A673 (cell line): ENCODE results near the gene IGFBP5. TPM values are rescaled to one million over a fixed set of nuclear protein-coding genes. Genes with fewer than 3 reads are reported as not detected.

Experiments used
- BruUV-seq: library from RNA; stranded (reverse); fragments of 400-500 nt; replicated peaks from 2 replicates; lab custom pipeline; 2021; lab: Mats Ljungman, UMichigan
- CTCF ChIA-PET: fragments of 300-600 bp; sonication (Branson Sonifier 250); formaldehyde crosslinking; loops from one replicate; lab custom pipeline; 2022; ENCODE audit warnings: antibody characterized with exemption; lab: Charles Lee
- POLR2A ChIA-PET: fragments of 300-600 bp; sonication (Branson Sonifier 250); formaldehyde crosslinking; loops from one replicate; lab custom pipeline; 2022; ENCODE audit warnings: antibody characterized with exemption; ENCODE audit not compliant: low non-redundant PET; lab: Charles Lee
- DNase-seq: peaks from one replicate; pipeline ENCODE4 v3.0.0-alpha.2; 2015; ENCODE audit warnings: low spot score
- H3K27ac ChIP-seq: fragments of 200-600 bp; sonication (generic); 2 replicates; pipeline ENCODE4 v1.5.1; 2016; ENCODE audit warnings: mixed run types, low read depth, mild to moderate bottlenecking, mixed read lengths, antibody characterized with exemption, low read length; ENCODE audit not compliant: poor library complexity, severe bottlenecking
- H3K27me3 ChIP-seq: fragments of 200-600 bp; sonication (generic); replicated peaks from 2 replicates; pipeline ENCODE4 v1.6.1; 2017; ENCODE audit warnings: mixed run types, low read depth, mild to moderate bottlenecking, mixed read lengths, antibody characterized with exemption, low read length; ENCODE audit not compliant: insufficient read depth, poor library complexity
- H3K36me3 ChIP-seq: fragments of 200-600 bp; sonication (generic); 2 replicates; pipeline ENCODE4 v1.6.1; 2016; ENCODE audit warnings: mixed run types, mild to moderate bottlenecking, mixed read lengths, antibody characterized with exemption, low read length; ENCODE audit not compliant: insufficient read depth, poor library complexity, severe bottlenecking
- H3K4me1 ChIP-seq: fragments of 200-600 bp; sonication (generic); 2 replicates; pipeline ENCODE4 v1.6.1; 2017; ENCODE audit warnings: mixed run types, mild to moderate bottlenecking, mixed read lengths, antibody characterized with exemption, low read length; ENCODE audit not compliant: insufficient read depth, poor library complexity, severe bottlenecking
- H3K4me3 ChIP-seq: fragments of 200-600 bp; sonication (generic); 2 replicates; pipeline ENCODE4 v1.5.1; 2016; ENCODE audit warnings: low read depth, mixed run types, mild to moderate bottlenecking, mixed read lengths, low read length; ENCODE audit not compliant: poor library complexity, severe bottlenecking
- H3K9me3 ChIP-seq: fragments of 200-600 bp; sonication (generic); 2 replicates; pipeline ENCODE4 v1.6.1; 2016; ENCODE audit warnings: mixed run types, low read depth, mild to moderate bottlenecking, mixed read lengths, antibody characterized with exemption, low read length; ENCODE audit not compliant: poor library complexity, severe bottlenecking
- EZH2 ChIP-seq: fragments of 200-600 bp; sonication (generic); IDR thresholded peaks from 2 replicates; pipeline ENCODE4 v1.6.1; 2017; ENCODE audit warnings: borderline replicate concordance, low read depth, mild to moderate bottlenecking, mixed read lengths, antibody characterized with exemption, low read length; ENCODE audit not compliant: poor library complexity, severe bottlenecking
- intact Hi-C: fragments of 100-400 bp; cut with micrococcal nuclease; formaldehyde crosslinking; loops from one replicate; pipeline ENCODE4 v1.10.0; 2022; ENCODE audit not compliant: unreplicated experiment
- total RNA-seq: library from RNA; stranded (reverse); gene quantifications from 2 replicates; pipeline ENCODE4 v1.2.3, GENCODE V29; 2021
- TF ChIP-seq, protein P1 (sequence below): fragments of 300-800, 200-600 bp; sonication (generic); conservative IDR thresholded peaks from 2 replicates; pipeline ENCODE4 v1.5.1; 2017; ENCODE audit warnings: low read depth, mild to moderate bottlenecking, antibody characterized with exemption, low read length, moderate library complexity, mixed read lengths

The IGFBP5 gene
- total RNA-seq, 1 experiment from 2014 or later, result 5.4 TPM

GRCh38 chr2:216650626-216651257 lies 44.6 kb downstream of the IGFBP5 start:
- intact Hi-C loops, result no loop called here
- ChIA-PET CTCF (no interaction called here), POLR2A (interaction anchor here (0.7 kb wide), 1 partner anchor 32 kb away, joined by 3 read pairs; no protein-coding TSS in a partner anchor)
- no peak for DNase-seq
- no TSS peak for BruUV-seq
- Histone ChIP-seq H3K4me1 (peaks cover 34% of the 10 kb centered on the region), H3K27me3 (no peaks in the 10 kb centered on the region), H3K27ac (no peak overlapping the region), H3K36me3 (peaks cover 30% of the 10 kb centered on the region), H3K4me3 (no peak overlapping the region), H3K9me3 (no peaks in the 10 kb centered on the region)
- TF ChIP-seq EZH2, result no peak
- TF ChIP-seq, protein P1, sequence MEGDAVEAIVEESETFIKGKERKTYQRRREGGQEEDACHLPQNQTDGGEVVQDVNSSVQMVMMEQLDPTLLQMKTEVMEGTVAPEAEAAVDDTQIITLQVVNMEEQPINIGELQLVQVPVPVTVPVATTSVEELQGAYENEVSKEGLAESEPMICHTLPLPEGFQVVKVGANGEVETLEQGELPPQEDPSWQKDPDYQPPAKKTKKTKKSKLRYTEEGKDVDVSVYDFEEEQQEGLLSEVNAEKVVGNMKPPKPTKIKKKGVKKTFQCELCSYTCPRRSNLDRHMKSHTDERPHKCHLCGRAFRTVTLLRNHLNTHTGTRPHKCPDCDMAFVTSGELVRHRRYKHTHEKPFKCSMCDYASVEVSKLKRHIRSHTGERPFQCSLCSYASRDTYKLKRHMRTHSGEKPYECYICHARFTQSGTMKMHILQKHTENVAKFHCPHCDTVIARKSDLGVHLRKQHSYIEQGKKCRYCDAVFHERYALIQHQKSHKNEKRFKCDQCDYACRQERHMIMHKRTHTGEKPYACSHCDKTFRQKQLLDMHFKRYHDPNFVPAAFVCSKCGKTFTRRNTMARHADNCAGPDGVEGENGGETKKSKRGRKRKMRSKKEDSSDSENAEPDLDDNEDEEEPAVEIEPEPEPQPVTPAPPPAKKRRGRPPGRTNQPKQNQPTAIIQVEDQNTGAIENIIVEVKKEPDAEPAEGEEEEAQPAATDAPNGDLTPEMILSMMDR, result no peak

GRCh38 chr2:216649574-216649973 lies 45.8 kb downstream of the IGFBP5 start:
- intact Hi-C loops, result no loop called here
- Histone ChIP-seq H3K36me3 (peaks cover 40% of the 10 kb centered on the region), H3K27me3 (no peaks in the 10 kb centered on the region), H3K4me1 (peaks cover 33% of the 10 kb centered on the region), H3K4me3 (no peak overlapping the region), H3K27ac (no peak overlapping the region), H3K9me3 (no peaks in the 10 kb centered on the region)
- CTCF ChIA-PET, result no interaction called here
- DNase-seq, result no peak
- no TSS peak for BruUV-seq
- POLR2A ChIA-PET, result no interaction called here
- no peak for TF ChIP-seq EZH2
- TF ChIP-seq, protein P1, result no peak

- TF ChIP-seq, protein P1, result no peak
- no peak for TF ChIP-seq EZH2
- intact Hi-C loops, result no loop called here
- DNase-seq, result no peak
- ChIA-PET POLR2A (no interaction called here), CTCF (no interaction called here)
- Histone ChIP-seq H3K9me3 (no peaks in the 10 kb centered on the region), H3K4me3 (no peak overlapping the region), H3K4me1 (peaks cover 33% of the 10 kb centered on the region), H3K36me3 (peaks cover 50% of the 10 kb centered on the region), H3K27me3 (no peaks in the 10 kb centered on the region), H3K27ac (no peak overlapping the region)
- BruUV-seq, result no TSS peak
These were observed 47.2 kb downstream of the IGFBP5 start for GRCh38 chr2:216648105-216648504.
